HG03354 (cell line): ENCODE results near the gene MRTFA.
"Not testable (repeated sequence)": the region's sequence is repeated elsewhere in the genome, so short reads cannot be mapped to it uniquely, and the experiment has no call there.

Experiments
- ATAC-seq: cut with Tn5 transposase; IDR thresholded peaks from one replicate; pipeline ENCODE4 v1.9.1; 2021; ENCODE audit warnings: mild to moderate bottlenecking; ENCODE audit not compliant: unreplicated experiment, poor library complexity, severe bottlenecking

MRTFA gene

GRCh38 chr22:40508046-40508445 lies 128.5 kb downstream of the MRTFA start:
- not testable (repeated sequence) for ATAC-seq

DNA sequence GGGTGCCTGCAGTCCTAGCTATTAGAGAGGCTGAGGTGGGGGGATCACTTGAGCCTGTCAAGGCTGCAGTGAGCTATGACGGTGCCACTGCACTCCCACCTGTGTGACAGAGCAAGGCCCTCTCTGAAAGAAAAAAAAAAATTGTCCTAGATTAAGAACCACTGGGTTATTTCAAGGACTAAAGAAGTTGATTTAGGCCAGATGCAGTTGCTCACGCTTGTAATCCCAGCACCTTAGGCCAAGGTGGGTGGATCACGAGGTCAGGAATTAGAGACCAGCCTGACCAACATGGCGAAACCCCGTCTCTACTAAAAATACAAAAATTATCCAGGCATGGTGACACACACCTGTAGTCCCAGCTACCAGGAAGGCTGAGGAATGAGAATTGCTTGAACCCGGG lies 129.0 kb downstream of the MRTFA start:
- no peak for ATAC-seq

DNA sequence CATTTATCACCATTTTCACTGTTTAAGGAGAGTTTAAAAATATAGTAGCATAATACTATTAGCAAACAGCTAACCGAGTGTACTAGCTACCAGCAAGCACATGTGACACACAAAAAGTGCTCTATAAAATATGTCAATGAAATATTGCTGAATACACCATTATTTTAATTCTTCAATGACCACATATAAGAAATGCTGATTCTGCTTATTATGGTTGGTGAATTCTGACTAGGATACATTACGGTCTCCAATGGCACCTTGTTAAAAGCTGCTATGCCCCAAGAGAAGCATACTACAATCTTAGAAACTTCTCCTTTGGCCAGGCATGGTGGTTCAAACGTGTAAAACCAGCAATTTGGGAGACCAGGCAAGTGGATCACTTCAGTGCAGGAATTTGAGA lies 129.8 kb downstream of the MRTFA start:
- ATAC-seq = no peak

GRCh38 chr22:40504285-40505249 lies 132.0 kb downstream of the MRTFA start:
- ATAC-seq = no peak

GRCh38 chr22:40502919-40503318 lies 133.6 kb downstream of the MRTFA start:
- no peak for ATAC-seq

DNA sequence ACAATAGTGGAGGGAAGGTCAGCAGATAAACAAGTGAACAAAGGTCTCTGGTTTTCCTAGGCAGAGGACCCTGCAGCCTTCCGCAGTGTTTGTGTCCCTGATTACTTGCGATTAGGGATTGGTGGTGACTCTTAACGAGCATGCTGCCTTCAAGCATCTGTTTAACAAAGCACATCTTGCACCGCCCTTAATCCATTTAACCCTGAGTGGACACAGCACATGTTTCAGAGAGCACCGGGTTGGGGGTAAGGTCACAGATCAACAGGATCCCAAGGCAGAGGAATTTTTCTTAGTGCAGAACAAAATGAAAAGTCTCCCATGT lies 136.1 kb downstream of the MRTFA start:
- ATAC-seq = not testable (repeated sequence)

DNA sequence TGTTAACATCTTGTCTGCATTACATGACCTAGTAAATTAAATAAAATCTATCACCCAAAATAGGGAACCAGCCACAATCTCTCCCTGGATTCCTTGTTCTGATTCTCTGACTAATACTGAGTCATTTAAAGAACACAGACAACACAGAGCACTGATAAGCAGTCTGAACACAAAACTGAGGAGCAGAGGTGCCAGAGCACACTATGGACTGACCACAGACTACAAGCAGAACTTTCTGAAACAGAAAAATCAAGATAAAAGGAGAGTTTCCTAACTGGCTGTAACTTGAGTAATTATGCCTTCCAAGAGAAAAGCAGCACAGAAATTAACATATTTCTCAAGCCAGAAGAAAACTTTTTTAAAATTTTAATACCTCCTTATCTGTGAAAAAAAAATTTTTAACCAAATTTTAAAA lies 137.3 kb downstream of the MRTFA start:
- ATAC-seq = no peak

GRCh38 chr22:40498420-40499208 lies 137.9 kb downstream of the MRTFA start:
- no peak for ATAC-seq

- ATAC-seq = no peak
Measured at GRCh38 chr22:40493441-40493840, 143.1 kb downstream of the MRTFA start.

DNA sequence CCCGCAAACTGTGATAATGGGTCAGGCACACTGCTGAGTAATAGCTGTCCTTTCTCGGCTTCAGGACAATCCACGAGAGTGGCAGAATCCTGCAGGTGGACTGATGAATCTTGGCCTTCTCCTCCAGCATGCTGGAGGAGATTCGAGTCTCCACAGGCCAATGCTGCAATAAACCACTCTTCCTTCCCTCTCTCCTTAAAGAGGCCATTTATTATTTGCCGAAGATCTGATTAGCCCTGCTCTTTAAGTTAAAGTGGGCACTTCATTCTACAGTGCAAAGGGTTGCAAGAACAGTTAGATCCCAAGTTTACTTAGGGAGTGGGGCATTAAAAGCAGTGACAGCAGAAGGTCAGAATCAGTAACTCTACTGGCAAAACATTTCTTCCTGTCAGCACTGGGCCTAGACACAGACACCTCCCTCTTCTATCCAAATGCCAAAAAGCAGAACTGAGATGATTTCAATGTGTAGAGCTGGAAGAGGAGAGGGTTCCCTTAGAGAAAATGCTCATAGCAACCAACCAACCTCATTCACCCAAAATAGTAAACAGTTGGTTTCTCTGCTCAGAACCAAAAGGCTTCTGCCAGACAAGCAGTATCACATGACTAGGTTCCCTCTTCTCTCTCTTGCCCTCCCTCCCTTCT lies 144.4 kb downstream of the MRTFA start:
- peak; percentile 92 for ATAC-seq

GRCh38 chr22:40487663-40488249 lies 148.8 kb downstream of the MRTFA start:
- ATAC-seq = no peak

DNA sequence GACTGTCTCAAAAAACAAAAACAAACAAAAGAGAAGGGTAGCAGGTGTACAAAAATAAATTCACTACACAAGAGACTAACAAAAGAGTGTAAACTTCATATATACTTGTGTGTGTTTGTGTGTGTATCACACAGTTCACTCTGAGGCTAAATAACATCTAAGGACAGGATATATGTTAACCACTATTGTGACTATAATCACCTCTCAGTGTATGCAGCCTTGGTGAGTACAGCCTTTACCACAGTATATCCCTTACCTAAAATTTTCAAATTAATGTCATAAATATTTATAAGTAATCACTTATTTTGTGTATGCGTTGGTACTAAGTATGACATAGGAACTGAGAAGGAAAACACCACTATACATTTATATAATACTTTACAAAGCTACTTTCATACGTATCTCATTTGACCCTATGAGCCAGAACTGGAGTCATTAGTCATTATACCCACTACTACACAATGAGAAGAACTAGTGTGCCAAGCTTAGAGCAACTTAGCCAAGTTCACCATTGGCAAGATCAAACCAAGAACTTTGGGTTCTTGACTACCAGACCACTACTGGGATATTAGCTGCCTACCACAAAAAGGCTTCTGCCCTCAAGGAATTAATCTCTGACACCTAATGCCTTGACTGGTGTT lies 149.4 kb downstream of the MRTFA start:
- ATAC-seq = no peak

GRCh38 chr22:40485813-40486667 lies 150.5 kb downstream of the MRTFA start:
- ATAC-seq = no peak

DNA sequence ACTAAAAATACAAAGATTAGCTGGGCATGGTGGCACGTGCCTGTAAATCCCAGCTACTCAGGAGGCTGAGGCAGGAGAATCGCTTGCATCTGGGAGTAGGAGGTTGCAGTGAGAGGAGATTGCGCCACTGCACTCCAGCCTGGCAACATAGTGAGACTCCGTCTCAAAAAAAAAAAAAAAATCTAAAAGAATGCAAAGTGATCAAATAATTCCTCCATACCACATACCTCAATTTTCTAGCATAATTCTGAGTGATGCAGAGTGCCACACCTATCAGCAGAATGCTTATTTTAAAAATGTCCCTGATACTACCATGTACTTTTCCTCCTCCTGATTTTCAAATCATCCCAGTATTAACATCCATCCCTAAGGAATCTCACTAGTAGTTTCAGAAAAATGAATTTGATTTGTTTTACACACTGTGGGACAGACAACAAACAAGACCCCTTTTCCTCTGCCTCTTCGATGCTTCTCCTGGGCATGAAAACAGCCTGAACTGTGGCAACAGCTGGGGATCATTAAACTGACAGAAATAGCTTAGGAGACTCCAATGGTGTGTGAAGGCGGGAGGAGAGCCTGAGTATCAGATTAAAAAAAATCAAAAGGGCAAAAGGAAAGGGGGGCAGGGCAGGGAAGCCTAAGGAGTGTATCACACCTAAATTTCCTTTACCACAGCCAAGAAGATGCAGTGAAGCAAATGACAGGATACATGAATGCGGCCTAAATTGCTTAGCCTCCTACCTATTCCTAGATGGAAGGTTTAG lies 151.4 kb downstream of the MRTFA start:
- no peak for ATAC-seq

DNA sequence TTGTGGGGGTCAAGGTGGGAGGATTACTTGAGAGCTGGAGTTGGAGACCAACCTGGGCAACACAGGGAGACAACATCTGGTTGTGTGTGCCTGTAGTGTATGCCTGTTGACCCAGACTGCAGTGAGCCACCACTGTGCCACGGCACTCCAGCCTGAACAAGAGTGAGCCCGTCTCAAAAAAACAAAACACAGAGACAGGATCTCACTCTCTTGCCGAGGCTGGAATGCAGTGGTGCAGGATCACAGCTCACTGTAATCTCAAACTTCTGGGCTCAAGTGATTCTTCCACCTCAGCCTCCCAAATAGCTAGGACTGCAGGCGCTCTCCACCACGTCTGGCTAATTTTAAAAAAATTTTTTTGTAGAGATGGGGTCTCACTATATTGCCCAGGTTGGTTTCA lies 153.6 kb downstream of the MRTFA start:
- ATAC-seq = no peak

DNA sequence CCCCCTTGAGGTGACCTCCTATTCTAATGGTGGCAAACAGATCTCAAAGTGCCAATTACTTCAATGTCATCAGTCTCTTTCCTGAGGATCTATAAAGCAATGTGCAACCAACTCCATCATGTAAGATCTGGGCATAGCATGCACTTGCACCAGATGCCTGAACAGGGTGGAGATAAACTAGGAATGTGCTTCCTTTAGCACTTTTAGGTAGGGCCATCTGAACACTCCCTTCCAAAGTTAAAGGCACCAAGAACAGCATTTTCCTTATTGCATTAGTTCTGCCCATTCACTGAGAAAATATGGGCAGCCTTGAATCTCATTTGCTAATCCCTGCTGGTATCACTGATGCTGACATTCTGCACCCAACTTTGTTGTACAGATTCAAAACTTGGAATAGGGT lies 154.1 kb downstream of the MRTFA start:
- no peak for ATAC-seq

- no peak for ATAC-seq
Measured at GRCh38 chr22:40480996-40481395, 155.5 kb downstream of the MRTFA start.

DNA sequence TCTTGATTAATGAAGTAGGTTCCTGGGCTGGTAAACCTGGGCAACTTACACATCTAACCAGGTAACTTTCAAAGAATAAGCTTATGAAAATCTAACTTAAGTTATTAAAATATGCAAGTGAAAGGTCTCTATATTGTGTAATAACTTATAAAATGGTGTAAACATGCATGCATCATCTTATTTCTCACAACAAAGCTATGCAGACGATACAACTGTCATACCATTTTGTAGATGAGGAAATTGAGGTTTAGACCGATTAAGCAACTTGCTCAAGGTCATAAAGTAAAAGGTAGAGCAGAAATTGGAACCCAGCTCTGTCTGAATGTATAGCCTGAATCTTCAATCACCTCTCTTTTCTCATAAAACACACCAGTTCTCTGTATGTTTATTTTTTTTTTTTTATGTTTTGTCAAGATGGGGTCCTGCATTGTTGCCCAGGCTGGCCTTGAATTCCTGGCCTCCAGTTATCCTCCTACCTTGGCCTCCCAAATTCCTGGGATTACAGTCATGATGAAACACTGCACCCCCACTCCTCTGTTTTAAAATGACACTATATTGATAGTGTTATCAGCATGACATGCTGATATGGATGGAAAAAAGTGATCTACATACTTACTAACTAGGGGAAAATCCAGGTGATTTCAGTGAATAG lies 156.5 kb downstream of the MRTFA start:
- ATAC-seq = no peak
